ENCODE data around the gene PWWP2B.
A peak's percentile ranks its signal among the peaks of the same experiment; 100 is the strongest.
"Not testable (repeated sequence)": the region's sequence is repeated elsewhere in the genome, so short reads cannot be mapped to it uniquely, and the experiment has no call there.

Gene PWWP2B

GRCh38 chr10:132397036-132397541 lies at the start of gene PWWP2B:
TSS of gene PWWP2B (plus strand) at chr10:132397200. CDS start at chr10:132397227, 27 bp downstream.
- no peaks in the 10 kb centered on the region for H3K36me3 Mint-ChIP-seq
- H3K27me3 Mint-ChIP-seq: no peaks in the 10 kb centered on the region
- peak within 1 kb of the TSS; percentile 17 for H3K27ac Mint-ChIP-seq
- H3K9me3 Mint-ChIP-seq: no peaks in the 10 kb centered on the region
- H3K4me3 Mint-ChIP-seq: peak within 1 kb of the TSS; percentile 87
- peaks cover 17% of the 10 kb centered on the region for H3K4me1 Mint-ChIP-seq

GRCh38 chr10:132347211-132347930 lies 49.6 kb upstream of the PWWP2B start:
- Mint-ChIP-seq H3K27ac (no peak overlapping the region), H3K9me3 (no peaks in the 10 kb centered on the region), H3K36me3 (peaks cover 3% of the 10 kb centered on the region), H3K4me3 (no peak overlapping the region), H3K27me3 (no peaks in the 10 kb centered on the region), H3K4me1 (no peaks in the 10 kb centered on the region)

- no peaks in the 10 kb centered on the region for H3K27me3 Mint-ChIP-seq
Observed at GRCh38 chr10:132347931-132348267, 49.1 kb upstream of the PWWP2B start.

GRCh38 chr10:132349766-132350165 lies 47.2 kb upstream of the PWWP2B start:
- no peaks in the 10 kb centered on the region for H3K27me3 Mint-ChIP-seq
- peaks cover 4% of the 10 kb centered on the region for H3K4me1 Mint-ChIP-seq
- H3K9me3 Mint-ChIP-seq: no peaks in the 10 kb centered on the region
- H3K27ac Mint-ChIP-seq: no peak overlapping the region
- no peak overlapping the region for H3K4me3 Mint-ChIP-seq
- H3K36me3 Mint-ChIP-seq: peaks cover 1% of the 10 kb centered on the region

More at GRCh38 chr10:132347931-132348267, 49.1 kb upstream of the PWWP2B start:
- no peaks in the 10 kb centered on the region for H3K9me3 Mint-ChIP-seq
- peaks cover 3% of the 10 kb centered on the region for H3K4me1 Mint-ChIP-seq
- H3K27ac Mint-ChIP-seq: no peak overlapping the region
- peaks cover 1% of the 10 kb centered on the region for H3K36me3 Mint-ChIP-seq
- no peak overlapping the region for H3K4me3 Mint-ChIP-seq

GRCh38 chr10:132350391-132350790 lies 46.6 kb upstream of the PWWP2B start:
- no peaks in the 10 kb centered on the region for H3K36me3 Mint-ChIP-seq
- H3K4me3 Mint-ChIP-seq: no peak overlapping the region
- peaks cover 4% of the 10 kb centered on the region for H3K4me1 Mint-ChIP-seq
- H3K27me3 Mint-ChIP-seq: no peaks in the 10 kb centered on the region
- no peaks in the 10 kb centered on the region for H3K9me3 Mint-ChIP-seq
- H3K27ac Mint-ChIP-seq: no peak overlapping the region

- peaks cover under 1% of the 10 kb centered on the region for H3K36me3 Mint-ChIP-seq
- peaks cover 4% of the 10 kb centered on the region for H3K4me1 Mint-ChIP-seq
- no peaks in the 10 kb centered on the region for H3K27me3 Mint-ChIP-seq
- no peak overlapping the region for H3K27ac Mint-ChIP-seq
- H3K4me3 Mint-ChIP-seq: no peak overlapping the region
- no peaks in the 10 kb centered on the region for H3K9me3 Mint-ChIP-seq
Observed at GRCh38 chr10:132350946-132351345, 46.1 kb upstream of the PWWP2B start.

GRCh38 chr10:132351611-132352010 lies 45.4 kb upstream of the PWWP2B start:
- no peaks in the 10 kb centered on the region for H3K9me3 Mint-ChIP-seq
- H3K4me3 Mint-ChIP-seq: no peak overlapping the region
- peaks cover 2% of the 10 kb centered on the region for H3K36me3 Mint-ChIP-seq
- H3K27ac Mint-ChIP-seq: no peak overlapping the region
- peaks cover 4% of the 10 kb centered on the region for H3K4me1 Mint-ChIP-seq
- H3K27me3 Mint-ChIP-seq: no peaks in the 10 kb centered on the region

- H3K27me3 Mint-ChIP-seq, H3K36me3 Mint-ChIP-seq, H3K4me3 Mint-ChIP-seq, H3K27ac Mint-ChIP-seq, H3K9me3 Mint-ChIP-seq, H3K4me1 Mint-ChIP-seq: not testable (repeated sequence)
Observed at GRCh38 chr10:132352462-132353308, 44.3 kb upstream of the PWWP2B start.

GRCh38 chr10:132353456-132354355 lies 43.3 kb upstream of the PWWP2B start:
- no peak overlapping the region for H3K27ac Mint-ChIP-seq
- H3K4me1 Mint-ChIP-seq: peaks cover 4% of the 10 kb centered on the region
- H3K9me3 Mint-ChIP-seq: no peaks in the 10 kb centered on the region
- no peaks in the 10 kb centered on the region for H3K27me3 Mint-ChIP-seq
- peaks cover 2% of the 10 kb centered on the region for H3K36me3 Mint-ChIP-seq
- no peak overlapping the region for H3K4me3 Mint-ChIP-seq

GRCh38 chr10:132354356-132355094 lies 42.5 kb upstream of the PWWP2B start:
- Mint-ChIP-seq H3K9me3 (no peaks in the 10 kb centered on the region), H3K27me3 (no peaks in the 10 kb centered on the region), H3K4me1 (peaks cover 4% of the 10 kb centered on the region), H3K27ac (no peak overlapping the region), H3K36me3 (peaks cover 2% of the 10 kb centered on the region), H3K4me3 (no peak overlapping the region)

- Mint-ChIP-seq H3K4me3 (no peak overlapping the region), H3K36me3 (peaks cover 2% of the 10 kb centered on the region), H3K27ac (no peak overlapping the region), H3K27me3 (no peaks in the 10 kb centered on the region), H3K9me3 (no peaks in the 10 kb centered on the region), H3K4me1 (peaks cover 4% of the 10 kb centered on the region)
Observed at GRCh38 chr10:132355297-132355696, 41.7 kb upstream of the PWWP2B start.

- no peaks in the 10 kb centered on the region for H3K9me3 Mint-ChIP-seq
- H3K27me3 Mint-ChIP-seq: no peaks in the 10 kb centered on the region
- H3K27ac Mint-ChIP-seq: no peak overlapping the region
- H3K36me3 Mint-ChIP-seq: peaks cover 2% of the 10 kb centered on the region
- H3K4me1 Mint-ChIP-seq: peaks cover 4% of the 10 kb centered on the region
- H3K4me3 Mint-ChIP-seq: no peak overlapping the region
Observed at GRCh38 chr10:132355754-132356153, 41.2 kb upstream of the PWWP2B start.

GRCh38 chr10:132356621-132357195 lies 40.3 kb upstream of the PWWP2B start:
- Mint-ChIP-seq H3K4me3 (no peak overlapping the region), H3K4me1 (peaks cover 4% of the 10 kb centered on the region), H3K36me3 (peaks cover 2% of the 10 kb centered on the region), H3K9me3 (no peaks in the 10 kb centered on the region), H3K27me3 (no peaks in the 10 kb centered on the region), H3K27ac (no peak overlapping the region)

GRCh38 chr10:132357286-132358058 lies 39.5 kb upstream of the PWWP2B start:
- no peaks in the 10 kb centered on the region for H3K27me3 Mint-ChIP-seq
- peaks cover 4% of the 10 kb centered on the region for H3K4me1 Mint-ChIP-seq
- H3K4me3 Mint-ChIP-seq: no peak overlapping the region
- H3K27ac Mint-ChIP-seq: no peak overlapping the region
- H3K36me3 Mint-ChIP-seq: peaks cover 2% of the 10 kb centered on the region
- H3K9me3 Mint-ChIP-seq: no peaks in the 10 kb centered on the region
